Lung (tissue), 12 donors: ENCODE results near the gene EPS8L2. TPM values are rescaled to one million over a fixed set of nuclear protein-coding genes. Genes with fewer than 3 reads are reported as not detected.
A peak's percentile ranks its signal among the peaks of the same experiment; 100 is the strongest.

Source experiments
- ATAC-seq: fragments of 200-7000 bp; cut with Tn5 transposase; one replicate; pipeline ENCODE4 v1.9.1; 2020; ENCODE audit warnings: moderate number of reproducible peaks; ENCODE audit not compliant: insufficient read depth, low FRiP score
- DNase-seq, 3 donors: peaks; one replicate each; pipeline ENCODE4 v3.0.0-alpha.2; 2013 to 2017
- H3K27ac ChIP-seq, 2 donors: one replicate each; pipeline ENCODE4 v1.5.1; 2013; ENCODE audit warnings: mild to moderate bottlenecking in 2 of 2, moderate library complexity in 2 of 2, control low read depth in 1 of 2, inconsistent platforms in 1 of 2, low read depth in 1 of 2, low read length in 1 of 2
- H3K27me3 ChIP-seq, 3 donors: one replicate each; pipeline ENCODE4 v1.5.1; 2013; ENCODE audit warnings: low read length in 2 of 3; ENCODE audit not compliant: control insufficient read depth in 3 of 3, insufficient read depth in 3 of 3
- H3K36me3 ChIP-seq, 4 donors: one replicate each; pipeline ENCODE4 v1.5.1; 2013; ENCODE audit warnings: low read length in 4 of 4, mild to moderate bottlenecking in 1 of 4, moderate library complexity in 1 of 4; ENCODE audit not compliant: control insufficient read depth in 4 of 4, insufficient read depth in 4 of 4
- H3K4me1 ChIP-seq, 5 donors: one replicate each; pipeline ENCODE4 v1.5.1; 2013; ENCODE audit warnings: low read length in 5 of 5, mild to moderate bottlenecking in 2 of 5, moderate library complexity in 1 of 5; ENCODE audit not compliant: control insufficient read depth in 5 of 5, insufficient read depth in 5 of 5
- H3K4me3 ChIP-seq: one replicate; pipeline ENCODE4 v1.5.1; 2013; ENCODE audit warnings: mild to moderate bottlenecking, control low read depth, moderate library complexity
- H3K9ac ChIP-seq, 2 donors: one replicate each; pipeline ENCODE4 v1.5.1; 2013; ENCODE audit warnings: low read length in 2 of 2, control low read depth in 1 of 2; ENCODE audit not compliant: insufficient read depth in 1 of 2
- H3K9me3 ChIP-seq, 4 donors: one replicate each; pipeline ENCODE4 v1.5.1; 2013; ENCODE audit warnings: low read length in 3 of 4, mild to moderate bottlenecking in 1 of 4, moderate library complexity in 1 of 4; ENCODE audit not compliant: control insufficient read depth in 4 of 4, insufficient read depth in 3 of 4
- WGBS, 2 donors: extraction: QIAGEN DNeasy Blood & Tissue Kit; methylation state at CpG; one replicate each; pipeline ENCODE4 v1.1.7; 2013; 5-methylcytosine and 5-hydroxymethylcytosine counted together
- polyA plus RNA-seq, 2 donors: library from polyadenylated mRNA; stranded (reverse); fragments of 200-250 nt; gene quantifications; one replicate each; pipeline ENCODE4 v1.2.1, GENCODE V29; 2013
- total RNA-seq, 2 donors: library from RNA; depleted of rRNA in 1 of 2; stranded (reverse); fragments of >200 nt in 1 of 2; gene quantifications; one replicate each; pipeline ENCODE4 v1.2.1, GENCODE V29; 2014 to 2021
- TF ChIP-seq, protein P1 (sequence below): IDR thresholded peaks from 2 replicates; pipeline ENCODE4 v1.5.1; 2012; ENCODE audit warnings: mild to moderate bottlenecking; ENCODE audit errors: control extremely low read depth, extremely low read depth
- donor health status: control.
- donor health status: control.
- donor health status: Bipolar disorder and iron deficiency.
- donor health status: healthy.
- donor health status: DM: yes; HTN: yes; CAD: no.

Gene EPS8L2
- total and polyA plus RNA-seq, 4 donors, result 35.6 to 166 (median 103) TPM

DNA sequence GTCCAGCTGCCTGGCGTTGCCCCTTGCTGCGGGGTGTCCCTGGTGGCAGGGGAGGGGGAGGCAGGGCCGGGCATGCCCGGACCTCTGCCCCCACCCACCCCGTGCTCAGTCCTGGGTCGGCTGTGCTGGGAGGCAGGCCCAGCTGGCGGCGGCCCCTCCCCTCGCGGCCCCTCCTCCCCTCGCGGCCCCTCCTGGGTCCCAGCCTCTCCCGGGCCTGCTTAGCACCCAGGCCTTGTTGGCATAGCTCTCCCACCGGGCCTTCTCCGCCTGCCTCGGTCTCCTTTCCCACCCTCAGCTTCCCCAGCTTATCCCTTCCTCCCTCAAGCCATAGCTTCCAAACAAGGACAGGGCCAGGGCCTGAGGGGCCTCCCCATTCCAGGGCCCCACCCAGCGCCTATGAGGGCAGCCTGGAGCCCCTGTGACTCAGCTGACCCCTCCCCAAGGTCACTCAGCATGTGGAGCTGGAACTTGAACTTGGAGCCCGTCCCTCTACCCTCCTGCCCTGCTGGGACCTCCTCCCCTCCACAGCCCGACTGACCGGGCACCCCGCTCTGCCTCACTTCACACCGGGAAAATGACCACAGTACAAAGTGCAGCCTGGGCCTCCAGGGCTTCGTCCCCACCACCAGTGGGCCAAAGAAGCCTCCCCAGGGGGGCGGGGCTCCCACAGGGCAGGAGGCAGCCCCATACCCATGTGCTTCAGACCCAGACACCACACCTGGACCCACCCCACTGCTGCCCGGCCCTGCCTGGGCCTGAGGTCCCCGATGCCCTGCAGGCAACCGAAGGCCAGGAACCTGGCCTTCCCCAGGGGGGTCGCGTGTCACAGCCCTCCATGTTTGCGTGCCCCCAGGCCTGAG is 1.2 kb downstream of the EPS8L2 start:
- peaks cover 0 to 4% (median 0%) of the 10 kb centered on the region in 3 donors for H3K27me3 ChIP-seq
- no peak for DNase-seq

DNA sequence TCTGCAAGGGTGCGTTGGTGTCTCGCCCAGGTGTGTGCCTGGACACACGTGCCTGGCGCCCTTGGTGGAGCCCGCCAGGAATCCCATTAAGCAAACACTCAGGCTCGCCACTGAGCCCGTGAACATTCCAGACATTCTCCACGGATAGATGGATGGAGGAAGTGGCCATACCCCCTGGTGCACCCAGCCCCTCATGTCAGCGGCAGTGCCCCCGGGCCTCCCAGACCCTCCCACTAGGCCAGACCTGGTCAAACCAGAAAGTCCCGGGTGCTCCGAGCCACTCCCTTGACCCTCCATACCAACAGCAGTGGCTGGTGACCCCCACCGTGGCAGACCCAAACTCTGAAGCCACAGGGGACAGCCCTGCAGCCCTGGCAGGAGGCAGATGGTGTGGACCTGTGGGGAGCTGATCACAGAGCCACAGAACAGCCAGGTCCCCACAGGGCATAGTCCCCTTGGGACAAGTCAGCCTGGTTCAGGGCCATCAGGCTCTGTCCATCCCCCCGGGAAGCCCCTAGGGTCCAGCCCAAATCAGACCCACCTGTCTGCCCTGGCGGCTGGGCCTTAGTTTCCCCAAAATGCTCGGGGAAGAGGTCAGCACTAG is 1.9 kb downstream of the EPS8L2 start:
- DNase-seq (peak in 1 of 3 donors; percentile 51), ATAC-seq (peak; percentile 16)
- H3K9me3 ChIP-seq, result no peaks in the 10 kb centered on the region
- 65 to 82% methylated on average over 16 of the region's 16 CpGs for WGBS, 2 donors
- H3K4me1 ChIP-seq, result peaks cover 0 to 27% (median 0%) of the 10 kb centered on the region in 5 donors
- H3K27me3 ChIP-seq, result peaks cover 0 to 4% (median 0%) of the 10 kb centered on the region in 3 donors
- no peak overlapping the region for H3K9ac ChIP-seq
- no peak overlapping the region for H3K4me3 ChIP-seq
- TF ChIP-seq, protein P1, sequence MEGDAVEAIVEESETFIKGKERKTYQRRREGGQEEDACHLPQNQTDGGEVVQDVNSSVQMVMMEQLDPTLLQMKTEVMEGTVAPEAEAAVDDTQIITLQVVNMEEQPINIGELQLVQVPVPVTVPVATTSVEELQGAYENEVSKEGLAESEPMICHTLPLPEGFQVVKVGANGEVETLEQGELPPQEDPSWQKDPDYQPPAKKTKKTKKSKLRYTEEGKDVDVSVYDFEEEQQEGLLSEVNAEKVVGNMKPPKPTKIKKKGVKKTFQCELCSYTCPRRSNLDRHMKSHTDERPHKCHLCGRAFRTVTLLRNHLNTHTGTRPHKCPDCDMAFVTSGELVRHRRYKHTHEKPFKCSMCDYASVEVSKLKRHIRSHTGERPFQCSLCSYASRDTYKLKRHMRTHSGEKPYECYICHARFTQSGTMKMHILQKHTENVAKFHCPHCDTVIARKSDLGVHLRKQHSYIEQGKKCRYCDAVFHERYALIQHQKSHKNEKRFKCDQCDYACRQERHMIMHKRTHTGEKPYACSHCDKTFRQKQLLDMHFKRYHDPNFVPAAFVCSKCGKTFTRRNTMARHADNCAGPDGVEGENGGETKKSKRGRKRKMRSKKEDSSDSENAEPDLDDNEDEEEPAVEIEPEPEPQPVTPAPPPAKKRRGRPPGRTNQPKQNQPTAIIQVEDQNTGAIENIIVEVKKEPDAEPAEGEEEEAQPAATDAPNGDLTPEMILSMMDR, result no peak
- H3K27ac ChIP-seq, result peak overlapping the region in 1 of 2 donors; percentile 80
- H3K36me3 ChIP-seq, result peaks cover 0 to 5% (median 0%) of the 10 kb centered on the region in 4 donors

More for the DNA sequence above, 1.2 kb downstream of the EPS8L2 start:
- Histone ChIP-seq H3K9me3 (no peaks in the 10 kb centered on the region), H3K27ac (peak overlapping the region in 1 of 2 donors; percentile 80), H3K4me1 (peaks cover 0 to 30% (median 0%) of the 10 kb centered on the region in 5 donors), H3K4me3 (peak overlapping the region; percentile 54), H3K36me3 (peaks cover 0 to 5% (median 0%) of the 10 kb centered on the region in 4 donors), H3K9ac (peak overlapping the region in 1 of 2 donors; percentile 25)
- WGBS, 2 donors, result 38 to 55% methylated on average over 27 to 30 of the region's 30 CpGs
- TF ChIP-seq, protein P1, result no peak
- ATAC-seq, result peak; percentile 12

DNA sequence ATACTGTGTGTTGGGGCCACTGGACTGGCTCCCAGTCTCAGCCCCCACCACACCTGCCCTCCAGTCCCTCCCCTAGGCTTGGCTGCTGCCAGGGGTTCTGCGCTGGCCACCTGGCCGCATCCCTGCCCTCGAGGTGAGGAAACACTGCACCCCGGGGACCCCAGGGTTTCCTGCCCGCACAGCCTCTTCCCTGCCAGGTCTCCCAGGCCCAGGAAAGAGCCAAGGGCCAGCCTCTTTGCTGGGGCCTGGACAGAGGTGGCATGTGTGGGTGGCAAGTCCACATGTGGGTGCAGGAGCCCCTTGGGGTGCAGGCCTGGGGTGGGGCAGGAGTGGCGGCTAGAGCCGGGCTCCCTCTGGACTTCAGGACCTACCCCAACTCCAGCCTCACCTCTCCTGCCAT is 2.5 kb downstream of the EPS8L2 start:
- Histone ChIP-seq H3K36me3 (peaks cover 0 to 5% (median 0%) of the 10 kb centered on the region in 4 donors), H3K4me1 (peaks cover 0 to 24% (median 0%) of the 10 kb centered on the region in 5 donors), H3K4me3 (no peak overlapping the region), H3K27ac (peak overlapping the region in 1 of 2 donors; percentile 48), H3K9me3 (no peaks in the 10 kb centered on the region), H3K27me3 (peaks cover 0 to 4% (median 0%) of the 10 kb centered on the region in 3 donors), H3K9ac (no peak overlapping the region)
- no peak for DNase-seq
- 72% methylated on average over 7 of the region's 7 CpGs for WGBS, 2 donors
- no peak for ATAC-seq
- TF ChIP-seq, protein P1, result no peak
